ENCODE measurements around the gene KIFC3. TPM values are rescaled to one million over a fixed set of nuclear protein-coding genes. Genes with fewer than 3 reads are reported as not detected.

Gene KIFC3
- total RNA-seq, 1 donor from 2014 or later: 0.27 TPM

GRCh38 chr16:57738844-57739243 lies 63.4 kb downstream of the KIFC3 start:
- CTCF ChIA-PET: no interaction called here
- POLR2A ChIA-PET: no interaction called here

GRCh38 chr16:57736419-57737351 lies 65.6 kb downstream of the KIFC3 start:
- no peak for TF ChIP-seq CTCF (IDR thresholded peaks at IDR 0.05)
- ATAC-seq (ENCODE audit: low read depth) (no peak), DNase-seq (no peak)
- CTCF ChIA-PET: interaction anchor here (1.0 kb wide), 2 partner anchors 21 to 146 kb away, joined by 3 to 4 read pairs; no protein-coding TSS in a partner anchor
- intact Hi-C loops (cut with micrococcal nuclease): loop anchor here (5.0 to 10.0 kb wide), 4 partner anchors 89 to 1312 kb away; partner anchors contain the start of gene AMFR
- H3K27ac Mint-ChIP-seq: no peak overlapping the region
- no peaks in the 10 kb centered on the region for H3K27me3 Mint-ChIP-seq
- H3K4me3 Mint-ChIP-seq: peak overlapping the region; percentile 95
- H3K4me1 Mint-ChIP-seq: peaks cover 30% of the 10 kb centered on the region
- peaks cover 14% of the 10 kb centered on the region for H3K36me3 Mint-ChIP-seq (ENCODE audit: low read depth)
- peaks cover 2% of the 10 kb centered on the region for H3K9me3 Mint-ChIP-seq
- POLR2A ChIA-PET: interaction anchor here (0.5 to 2.6 kb wide), 7 partner anchors 46 to 393 kb away, joined by 3 to 12 read pairs (median 7); partner anchors contain the start of genes CCDC102A, CFAP20, CIAPIN1 and COQ9

More at GRCh38 chr16:57738844-57739243, 63.4 kb downstream of the KIFC3 start:
- no peak for TF ChIP-seq CTCF (IDR thresholded peaks at IDR 0.05)
- Mint-ChIP-seq H3K9me3 (no peaks in the 10 kb centered on the region), H3K27ac (no peak overlapping the region), H3K36me3 (ENCODE audit: low read depth) (peaks cover 12% of the 10 kb centered on the region), H3K4me1 (peaks cover 30% of the 10 kb centered on the region), H3K27me3 (no peaks in the 10 kb centered on the region), H3K4me3 (no peak overlapping the region)
- DNase-seq (no peak), ATAC-seq (ENCODE audit: low read depth) (no peak)
- intact Hi-C loops (cut with micrococcal nuclease): loop anchor here (5.0 to 10.0 kb wide), 4 partner anchors 92 to 1314 kb away; partner anchors contain the start of gene AMFR

GRCh38 chr16:57735755-57736418 lies 66.4 kb downstream of the KIFC3 start, which contains the start of gene KATNB1:
TSS of gene KATNB1 (plus strand) at chr16:57735770. CDS start at chr16:57737244, 1,474 bp downstream.
- Mint-ChIP-seq H3K9me3 (peaks cover 2% of the 10 kb centered on the region), H3K27me3 (no peaks in the 10 kb centered on the region), H3K4me3 (peak within 1 kb of the TSS; percentile 95), H3K27ac (peak within 1 kb of the TSS; percentile 98), H3K36me3 (ENCODE audit: low read depth) (peaks cover 11% of the 10 kb centered on the region), H3K4me1 (peaks cover 30% of the 10 kb centered on the region)
- intact Hi-C loops (cut with micrococcal nuclease): loop anchor here (1.0 to 10.0 kb wide), 16 partner anchors 21 to 1311 kb away; partner anchors contain the start of genes AMFR, ARL2BP, CCDC102A and CFAP20
- POLR2A ChIA-PET: interaction anchor here (0.5 to 2.6 kb wide), 14 partner anchors 12 to 894 kb away, joined by 3 to 12 read pairs (median 4); partner anchors contain the start of genes CCDC102A, CFAP20, CIAPIN1 and CNOT1
- CTCF ChIA-PET: interaction anchor here (0.7 to 1.0 kb wide), 5 partner anchors 16 to 200 kb away, joined by 3 to 4 read pairs (median 3); no protein-coding TSS in a partner anchor
- no peak for TF ChIP-seq CTCF (IDR thresholded peaks at IDR 0.05)
- no peak for DNase-seq
- no peak for ATAC-seq (ENCODE audit: low read depth)

- H3K4me1 Mint-ChIP-seq: peaks cover 30% of the 10 kb centered on the region
- H3K36me3 Mint-ChIP-seq (ENCODE audit: low read depth): peaks cover 11% of the 10 kb centered on the region
- no peaks in the 10 kb centered on the region for H3K27me3 Mint-ChIP-seq
- H3K4me3 Mint-ChIP-seq: peak overlapping the region; percentile 95
- intact Hi-C loops (cut with micrococcal nuclease): loop anchor here (1.0 to 10.0 kb wide), 16 partner anchors 22 to 1310 kb away; partner anchors contain the start of genes AMFR, ARL2BP, CCDC102A and CFAP20
- ChIA-PET POLR2A (interaction anchor here (0.6 to 2.6 kb wide), 16 partner anchors 12 to 895 kb away, joined by 3 to 12 read pairs (median 4); partner anchors contain the start of genes CCDC102A, CFAP20, CIAPIN1 and CNOT1), CTCF (interaction anchor here (0.7 to 1.0 kb wide), 4 partner anchors 15 to 199 kb away, joined by 3 to 4 read pairs (median 3); no protein-coding TSS in a partner anchor)
- ATAC-seq (ENCODE audit: low read depth): peak; percentile 93
- TF ChIP-seq CTCF (IDR thresholded peaks at IDR 0.05): no peak
- H3K27ac Mint-ChIP-seq: peak overlapping the region; percentile 98
- DNase-seq: peak; percentile 94
- peaks cover 2% of the 10 kb centered on the region for H3K9me3 Mint-ChIP-seq
Measured at GRCh38 chr16:57734925-57735754, 67.2 kb downstream of the KIFC3 start.

All from activated B cell treated with CpG ODN at 0.5 μM for 24 hours (primary cell).